Left ventricle myocardium inferior (tissue), 1 donor: ENCODE data around the gene UVRAG. TPM values are rescaled to one million over a fixed set of nuclear protein-coding genes. Genes with fewer than 3 reads are reported as not detected.

Source experiments
- DNase-seq: peaks from one replicate; pipeline ENCODE4 v3.0.0-alpha.2; 2020
- H3K27ac ChIP-seq: fragments of 200-600 bp; replicated peaks from 2 replicates; pipeline ENCODE4 v1.8.0; 2021
- H3K27me3 ChIP-seq: fragments of 200-600 bp; 2 replicates; pipeline ENCODE4 v1.8.0; 2021; ENCODE audit warnings: low read depth
- H3K36me3 ChIP-seq: fragments of 200-600 bp; 2 replicates; pipeline ENCODE4 v1.8.0; 2021
- H3K4me1 ChIP-seq: fragments of 200-600 bp; 2 replicates; pipeline ENCODE4 v1.8.0; 2021
- H3K4me3 ChIP-seq: fragments of 200-600 bp; 2 replicates; pipeline ENCODE4 v1.8.0; 2021; ENCODE audit warnings: mild to moderate bottlenecking, moderate library complexity
- H3K9me3 ChIP-seq: fragments of 200-600 bp; replicated peaks from 2 replicates; pipeline ENCODE4 v1.8.0; 2021
- intact Hi-C: fragments of 100-400 bp; cut with micrococcal nuclease; formaldehyde crosslinking; loops from one replicate; pipeline ENCODE4 v1.11.0; 2022
- total RNA-seq: library from RNA; stranded (reverse); fragmentation: NEBNext Ultra II Directional; extraction: Animal tissue kit (Norgen Biotek cat#: 25700); gene quantifications from one replicate; pipeline ENCODE4 v1.2.1, GENCODE V29; 2021
- TF ChIP-seq, protein P1 (sequence below): fragments of 200-600 bp; IDR thresholded peaks from 2 replicates; pipeline ENCODE4 v1.8.0; 2021; ENCODE audit warnings: antibody characterized with exemption, mild to moderate bottlenecking, borderline replicate concordance
- donor health status: DM: no; HTN: yes; CAD: no; lungs with severe emphysema.

The UVRAG gene
- total RNA-seq, 1 donor from 2014 or later, result 11.4 TPM

DNA sequence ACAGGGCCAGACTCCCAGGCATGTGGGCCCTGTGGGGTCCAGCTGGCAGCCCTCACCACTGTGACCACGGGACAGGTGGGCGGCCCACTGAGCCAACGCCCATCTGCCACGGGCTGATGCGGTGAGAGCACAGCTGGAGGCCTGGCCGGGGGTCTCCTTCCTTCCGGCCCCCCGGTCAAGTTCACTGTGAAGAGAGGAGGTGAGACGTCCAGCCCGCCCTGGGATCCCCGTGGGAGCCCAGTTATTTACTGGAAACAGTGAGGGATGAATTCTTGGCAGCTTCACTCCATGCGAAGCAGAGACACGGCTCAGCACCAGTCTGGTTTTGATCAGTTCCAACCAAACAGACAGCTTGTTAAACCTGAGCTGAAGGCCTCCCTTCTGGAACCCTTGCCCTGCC lies 352.6 kb downstream of the UVRAG start:
- no peaks in the 10 kb centered on the region for H3K9me3 ChIP-seq
- H3K27ac ChIP-seq, result no peak overlapping the region
- no peaks in the 10 kb centered on the region for H3K27me3 ChIP-seq
- H3K36me3 ChIP-seq, result no peaks in the 10 kb centered on the region
- intact Hi-C loops, result no loop called here
- DNase-seq, result no peak
- H3K4me1 ChIP-seq, result peaks cover 2% of the 10 kb centered on the region
- TF ChIP-seq, protein P1, sequence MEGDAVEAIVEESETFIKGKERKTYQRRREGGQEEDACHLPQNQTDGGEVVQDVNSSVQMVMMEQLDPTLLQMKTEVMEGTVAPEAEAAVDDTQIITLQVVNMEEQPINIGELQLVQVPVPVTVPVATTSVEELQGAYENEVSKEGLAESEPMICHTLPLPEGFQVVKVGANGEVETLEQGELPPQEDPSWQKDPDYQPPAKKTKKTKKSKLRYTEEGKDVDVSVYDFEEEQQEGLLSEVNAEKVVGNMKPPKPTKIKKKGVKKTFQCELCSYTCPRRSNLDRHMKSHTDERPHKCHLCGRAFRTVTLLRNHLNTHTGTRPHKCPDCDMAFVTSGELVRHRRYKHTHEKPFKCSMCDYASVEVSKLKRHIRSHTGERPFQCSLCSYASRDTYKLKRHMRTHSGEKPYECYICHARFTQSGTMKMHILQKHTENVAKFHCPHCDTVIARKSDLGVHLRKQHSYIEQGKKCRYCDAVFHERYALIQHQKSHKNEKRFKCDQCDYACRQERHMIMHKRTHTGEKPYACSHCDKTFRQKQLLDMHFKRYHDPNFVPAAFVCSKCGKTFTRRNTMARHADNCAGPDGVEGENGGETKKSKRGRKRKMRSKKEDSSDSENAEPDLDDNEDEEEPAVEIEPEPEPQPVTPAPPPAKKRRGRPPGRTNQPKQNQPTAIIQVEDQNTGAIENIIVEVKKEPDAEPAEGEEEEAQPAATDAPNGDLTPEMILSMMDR, result no peak
- H3K4me3 ChIP-seq, result no peak overlapping the region

DNA sequence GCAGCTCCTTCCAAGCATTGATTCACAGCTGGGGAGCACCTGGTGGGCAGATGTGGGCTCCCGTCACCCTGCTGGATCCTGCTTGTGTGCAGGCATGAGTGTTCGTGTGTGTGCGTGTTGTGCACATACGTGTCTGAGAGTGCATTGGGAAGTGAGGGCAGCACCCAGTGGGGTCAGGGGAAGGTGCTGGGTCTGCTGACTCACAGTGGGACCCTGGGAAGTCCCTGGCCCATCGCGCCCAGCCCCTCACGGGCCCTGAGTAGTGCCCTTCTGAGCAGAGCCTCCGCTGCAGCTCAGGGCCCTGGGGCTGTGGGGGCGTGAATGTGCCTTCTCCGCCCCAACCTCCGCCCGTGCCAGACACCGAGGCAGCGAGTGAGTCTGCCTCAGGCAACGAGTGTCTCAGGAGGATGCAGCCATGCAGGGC lies 354.5 kb downstream of the UVRAG start:
- no peak overlapping the region for H3K27ac ChIP-seq
- TF ChIP-seq, protein P1, result no peak
- H3K9me3 ChIP-seq, result no peaks in the 10 kb centered on the region
- no peak for DNase-seq
- intact Hi-C loops, result no loop called here
- no peaks in the 10 kb centered on the region for H3K4me1 ChIP-seq
- H3K27me3 ChIP-seq, result no peaks in the 10 kb centered on the region
- H3K36me3 ChIP-seq, result no peaks in the 10 kb centered on the region
- no peak overlapping the region for H3K4me3 ChIP-seq

DNA sequence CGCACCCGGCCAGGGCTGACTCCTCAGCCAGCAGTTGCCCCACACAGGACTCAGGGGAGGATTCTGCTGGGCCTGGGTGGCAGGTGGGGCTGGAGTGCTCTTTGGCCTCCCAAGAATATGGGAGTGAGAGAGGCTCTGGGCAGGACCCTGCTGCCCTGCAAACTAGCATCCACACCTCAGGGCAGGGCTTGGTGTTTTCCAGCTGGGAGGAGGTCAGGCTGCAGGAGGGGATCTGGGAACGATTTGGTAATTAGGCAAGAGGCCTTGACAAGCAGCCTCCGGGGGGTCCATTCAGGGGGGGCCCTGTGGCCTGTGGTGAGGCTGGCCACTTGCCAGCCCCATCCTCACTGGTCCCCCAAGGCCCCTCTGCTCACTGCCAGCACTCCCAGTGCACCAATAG lies 355.5 kb downstream of the UVRAG start:
- intact Hi-C loops, result no loop called here

DNA sequence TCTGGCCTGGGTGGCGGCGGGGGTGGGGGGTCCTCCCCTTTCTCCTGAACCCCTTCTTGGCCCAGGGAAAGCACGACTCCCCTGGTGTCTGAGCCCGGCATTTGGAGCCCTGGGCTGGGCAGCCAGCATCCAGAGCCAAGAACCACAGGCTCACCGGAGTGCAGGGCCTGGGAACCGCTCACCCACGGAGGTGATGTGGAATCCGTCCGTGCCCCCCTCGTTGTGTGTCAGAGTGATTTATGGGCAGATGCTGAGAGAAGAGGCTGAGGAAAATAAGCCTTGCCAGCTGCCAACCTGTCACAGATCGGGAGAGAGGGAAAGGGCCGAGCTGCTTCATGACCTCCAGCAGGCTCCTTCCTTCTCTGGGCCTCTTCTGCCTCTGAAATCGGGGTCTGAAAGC lies 357.6 kb downstream of the UVRAG start:
- Histone ChIP-seq H3K36me3 (no peaks in the 10 kb centered on the region), H3K4me3 (no peak overlapping the region), H3K27me3 (no peaks in the 10 kb centered on the region), H3K9me3 (no peaks in the 10 kb centered on the region), H3K27ac (no peak overlapping the region), H3K4me1 (no peaks in the 10 kb centered on the region)
- DNase-seq, result no peak
- TF ChIP-seq, protein P1, result no peak
- intact Hi-C loops, result no loop called here

More for the DNA sequence above, 355.5 kb downstream of the UVRAG start:
- TF ChIP-seq, protein P1, result no peak
- Histone ChIP-seq H3K9me3 (no peaks in the 10 kb centered on the region), H3K27ac (no peak overlapping the region), H3K4me1 (no peaks in the 10 kb centered on the region), H3K36me3 (no peaks in the 10 kb centered on the region), H3K4me3 (no peak overlapping the region), H3K27me3 (no peaks in the 10 kb centered on the region)
- no peak for DNase-seq

DNA sequence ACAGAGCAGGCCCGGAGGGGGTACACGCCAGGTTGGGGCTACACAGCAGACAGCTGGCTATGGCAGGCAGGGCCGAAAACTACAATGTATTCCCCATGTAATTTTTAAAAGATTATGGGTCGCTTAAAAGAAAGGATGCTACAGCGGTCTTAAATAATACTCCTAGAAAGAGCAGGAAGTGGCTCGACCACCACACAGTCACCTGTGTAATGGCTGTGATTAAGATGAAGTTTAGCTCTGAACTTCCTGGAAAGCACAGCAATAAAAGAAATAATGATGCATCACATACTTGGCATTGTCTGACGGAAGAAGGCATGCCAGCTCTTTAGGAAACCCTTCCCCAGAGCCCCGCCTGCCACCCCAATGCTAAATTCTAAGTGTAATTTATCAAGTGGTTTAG lies 358.7 kb downstream of the UVRAG start:
- Histone ChIP-seq H3K36me3 (no peaks in the 10 kb centered on the region), H3K27me3 (no peaks in the 10 kb centered on the region), H3K4me3 (no peak overlapping the region), H3K9me3 (no peaks in the 10 kb centered on the region), H3K27ac (no peak overlapping the region), H3K4me1 (no peaks in the 10 kb centered on the region)
- DNase-seq, result no peak
- TF ChIP-seq, protein P1, result no peak
- intact Hi-C loops, result no loop called here

DNA sequence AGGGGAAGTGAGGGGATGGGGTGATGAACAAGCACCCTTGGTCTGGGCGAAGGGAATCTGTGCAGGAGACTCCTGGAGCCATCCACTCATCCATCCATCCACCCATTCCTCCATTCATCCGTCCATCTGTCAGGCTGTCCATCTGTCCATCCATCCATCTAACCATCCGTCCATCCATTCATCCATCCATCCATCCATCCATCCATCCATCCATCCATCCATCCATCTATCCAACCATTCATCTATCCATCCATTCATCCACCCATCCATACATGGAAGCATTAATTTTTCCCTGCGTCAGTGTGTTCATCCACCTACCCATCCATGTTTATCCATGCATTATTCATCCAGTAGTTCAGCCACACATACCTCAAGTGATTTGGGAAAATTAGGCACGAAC lies 359.3 kb downstream of the UVRAG start:
- no peaks in the 10 kb centered on the region for H3K9me3 ChIP-seq
- H3K36me3 ChIP-seq, result no peaks in the 10 kb centered on the region
- no peak overlapping the region for H3K4me3 ChIP-seq
- no peak for DNase-seq
- no peaks in the 10 kb centered on the region for H3K27me3 ChIP-seq
- no peaks in the 10 kb centered on the region for H3K4me1 ChIP-seq
- TF ChIP-seq, protein P1, result no peak
- H3K27ac ChIP-seq, result no peak overlapping the region
- intact Hi-C loops, result no loop called here
